ENCODE results near the gene PLCD3. TPM values are rescaled to one million over a fixed set of nuclear protein-coding genes. Genes with fewer than 3 reads are reported as not detected.

Gene PLCD3
- total RNA-seq, 4 donors from 2014 or later: 11.6 to 44.4 (median 18.4) TPM

GRCh38 chr17:45116434-45117016 is 15.8 kb downstream of the PLCD3 start:
- DNase-seq: no peak
- H3K36me3 ChIP-seq: peaks cover 0 to 4% (median 0%) of the 10 kb centered on the region in 3 donors
- TF ChIP-seq, protein P1, sequence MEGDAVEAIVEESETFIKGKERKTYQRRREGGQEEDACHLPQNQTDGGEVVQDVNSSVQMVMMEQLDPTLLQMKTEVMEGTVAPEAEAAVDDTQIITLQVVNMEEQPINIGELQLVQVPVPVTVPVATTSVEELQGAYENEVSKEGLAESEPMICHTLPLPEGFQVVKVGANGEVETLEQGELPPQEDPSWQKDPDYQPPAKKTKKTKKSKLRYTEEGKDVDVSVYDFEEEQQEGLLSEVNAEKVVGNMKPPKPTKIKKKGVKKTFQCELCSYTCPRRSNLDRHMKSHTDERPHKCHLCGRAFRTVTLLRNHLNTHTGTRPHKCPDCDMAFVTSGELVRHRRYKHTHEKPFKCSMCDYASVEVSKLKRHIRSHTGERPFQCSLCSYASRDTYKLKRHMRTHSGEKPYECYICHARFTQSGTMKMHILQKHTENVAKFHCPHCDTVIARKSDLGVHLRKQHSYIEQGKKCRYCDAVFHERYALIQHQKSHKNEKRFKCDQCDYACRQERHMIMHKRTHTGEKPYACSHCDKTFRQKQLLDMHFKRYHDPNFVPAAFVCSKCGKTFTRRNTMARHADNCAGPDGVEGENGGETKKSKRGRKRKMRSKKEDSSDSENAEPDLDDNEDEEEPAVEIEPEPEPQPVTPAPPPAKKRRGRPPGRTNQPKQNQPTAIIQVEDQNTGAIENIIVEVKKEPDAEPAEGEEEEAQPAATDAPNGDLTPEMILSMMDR (IDR thresholded peaks at IDR 0.05): no peak
- TF ChIP-seq POLR2A (IDR thresholded peaks at IDR 0.05): no peak

DNA sequence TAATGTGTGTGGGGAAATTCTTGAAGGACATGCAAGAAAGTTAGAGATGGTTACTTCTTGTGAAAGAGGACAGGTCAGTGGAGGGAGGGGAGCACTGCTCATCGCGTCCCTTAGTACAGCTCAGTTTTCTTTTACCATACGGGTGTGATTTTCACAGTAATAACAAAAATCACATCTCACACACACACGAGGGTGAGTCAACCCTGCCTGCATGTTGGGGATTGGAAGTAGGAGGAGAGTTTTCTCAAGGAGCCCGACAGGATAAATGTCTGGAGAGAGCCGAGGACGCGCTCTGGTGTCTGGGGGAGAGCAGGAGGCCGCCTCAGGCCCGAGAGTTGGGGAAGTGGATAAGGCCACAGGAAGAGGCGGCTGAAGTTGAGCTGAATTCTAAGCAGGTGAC is 16.4 kb downstream of the PLCD3 start:
- TF ChIP-seq, protein P1 (IDR thresholded peaks at IDR 0.05): no peak
- TF ChIP-seq POLR2A (IDR thresholded peaks at IDR 0.05): no peak
- Histone ChIP-seq H3K4me1 (peaks cover 0 to 2% (median 0%) of the 10 kb centered on the region in 4 donors), H3K36me3 (peaks cover 0 to 4% (median 0%) of the 10 kb centered on the region in 3 donors), H3K4me3 (no peak overlapping the region), H3K27me3 (no peaks in the 10 kb centered on the region), H3K9me3 (no peaks in the 10 kb centered on the region), H3K27ac (no peak overlapping the region)
- no peak for DNase-seq

More at GRCh38 chr17:45116434-45117016, 15.8 kb downstream of the PLCD3 start:
- H3K4me1 ChIP-seq: no peaks in the 10 kb centered on the region
- H3K27ac ChIP-seq: no peak overlapping the region
- no peak overlapping the region for H3K4me3 ChIP-seq
- H3K27me3 ChIP-seq: no peaks in the 10 kb centered on the region
- no peaks in the 10 kb centered on the region for H3K9me3 ChIP-seq

DNA sequence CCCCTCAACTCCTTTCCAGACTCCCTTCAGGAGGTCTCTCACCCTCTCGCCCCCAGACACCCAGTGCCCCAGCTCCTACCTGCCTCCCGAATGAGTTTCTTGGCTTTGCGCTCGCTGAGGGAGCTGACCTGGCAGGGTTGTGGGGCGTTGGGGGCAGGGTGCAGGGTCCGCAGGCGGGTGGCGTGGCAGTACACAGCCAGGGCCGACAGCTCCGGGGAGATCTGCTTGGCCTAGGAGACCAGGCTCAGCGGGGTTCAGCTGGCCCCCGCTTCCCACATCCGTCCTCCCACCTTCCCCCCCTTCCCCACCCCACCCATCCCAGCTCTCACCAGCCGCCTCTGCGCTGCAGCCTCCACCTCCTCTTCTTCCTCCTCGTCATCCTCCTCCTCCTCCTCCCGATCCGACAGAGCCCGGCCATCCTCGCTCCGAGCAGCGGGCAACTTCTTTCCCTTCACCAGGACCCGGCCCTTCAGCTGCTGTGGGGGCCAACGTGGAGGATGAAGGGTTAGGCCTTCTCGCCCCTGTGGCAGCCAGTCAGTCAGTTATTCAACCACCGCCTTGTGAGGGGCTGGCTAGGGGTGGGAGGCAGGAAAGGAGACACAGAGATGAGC is 17.2 kb downstream of the PLCD3 start:
- peaks cover 0 to 4% (median 0%) of the 10 kb centered on the region in 4 donors for H3K4me1 ChIP-seq
- no peak overlapping the region for H3K4me3 ChIP-seq
- no peak for DNase-seq
- no peaks in the 10 kb centered on the region for H3K9me3 ChIP-seq
- TF ChIP-seq POLR2A (IDR thresholded peaks at IDR 0.05): no peak
- TF ChIP-seq, protein P1 (IDR thresholded peaks at IDR 0.05): no peak
- no peak overlapping the region for H3K27ac ChIP-seq
- peaks cover 0 to 8% (median 0%) of the 10 kb centered on the region in 3 donors for H3K36me3 ChIP-seq
- no peaks in the 10 kb centered on the region for H3K27me3 ChIP-seq

GRCh38 chr17:45114117-45114932 is 18.0 kb downstream of the PLCD3 start:
- H3K27ac ChIP-seq: no peak overlapping the region
- no peaks in the 10 kb centered on the region for H3K9me3 ChIP-seq
- no peaks in the 10 kb centered on the region for H3K27me3 ChIP-seq
- H3K36me3 ChIP-seq: peaks cover 0 to 8% (median 0%) of the 10 kb centered on the region in 3 donors
- no peak for DNase-seq
- no peak overlapping the region for H3K4me3 ChIP-seq
- TF ChIP-seq, protein P1 (IDR thresholded peaks at IDR 0.05): no peak
- no peak for TF ChIP-seq POLR2A (IDR thresholded peaks at IDR 0.05)
- peaks cover 0 to 4% (median 0%) of the 10 kb centered on the region in 4 donors for H3K4me1 ChIP-seq

DNA sequence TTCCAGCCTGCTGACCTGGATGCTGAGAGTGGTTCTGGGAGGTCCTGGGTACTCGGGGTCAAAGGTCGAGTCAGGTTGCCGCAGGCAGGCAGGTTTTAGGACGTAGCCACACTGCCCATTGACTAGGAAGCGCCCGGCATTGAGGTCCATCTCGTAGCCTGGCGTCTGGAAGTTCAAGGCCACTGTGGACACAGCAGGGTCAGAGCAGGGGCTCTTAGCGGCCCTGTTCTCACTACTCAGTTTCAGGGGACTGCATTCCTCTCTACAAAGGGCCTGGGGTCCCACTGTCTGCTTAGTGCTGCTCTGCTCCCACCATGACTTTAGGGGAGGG is 18.9 kb downstream of the PLCD3 start:
- no peak for TF ChIP-seq POLR2A (IDR thresholded peaks at IDR 0.05)
- TF ChIP-seq, protein P1 (IDR thresholded peaks at IDR 0.05): no peak
- Histone ChIP-seq H3K36me3 (peaks cover 0 to 17% (median 0%) of the 10 kb centered on the region in 3 donors), H3K4me1 (peaks cover 0 to 4% (median 0%) of the 10 kb centered on the region in 4 donors), H3K4me3 (no peak overlapping the region), H3K27ac (no peak overlapping the region), H3K27me3 (no peaks in the 10 kb centered on the region), H3K9me3 (no peaks in the 10 kb centered on the region)
- DNase-seq: no peak

All from Peyer's patch (tissue), 4 donors.